SK-N-SH treated with all-trans-retinoic acid at 6 μM for 48 hours (cell line): ENCODE results near the gene SLC6A6.

ENCODE experiments used
- SNAI2 ChIP-seq: fragments of 250-450 bp; sonication (Bioruptor Pico); IDR thresholded peaks from 2 replicates; pipeline ENCODE4 v1.5.0; 2020; ENCODE audit warnings: mild to moderate bottlenecking, moderate library complexity
- TSHZ2 ChIP-seq: fragments of 250-450 bp; sonication (Bioruptor Pico); IDR thresholded peaks from 2 replicates; pipeline ENCODE4 v1.5.0; 2020; ENCODE audit warnings: mild to moderate bottlenecking, moderate library complexity

GRCh38 chr3:14505803-14506500 is 103.5 kb downstream of the SLC6A6 start:
- no peak for TF ChIP-seq SNAI2 (CRISPR knock-in tag)
- no peak for TF ChIP-seq TSHZ2 (CRISPR knock-in tag)
